AG09309 (cell line): ENCODE data around the gene MAGEB18.

Experiments
- DNase-seq: peaks from one replicate; pipeline ENCODE4 v3.0.0-alpha.2; 2010; ENCODE audit warnings: low read depth
- H3K4me3 ChIP-seq: 2 replicates; pipeline ENCODE4 v1.5.1; 2011; ENCODE audit warnings: mild to moderate bottlenecking, low read depth, low read length, moderate library complexity; ENCODE audit not compliant: control insufficient read depth
- TF ChIP-seq, protein P1 (sequence below): IDR thresholded peaks from 2 replicates; pipeline ENCODE4 v1.5.1; 2011; ENCODE audit warnings: mild to moderate bottlenecking, low read depth, low read length, inconsistent platforms; ENCODE audit not compliant: insufficient read depth, control insufficient read depth; ENCODE audit errors: missing control alignments

MAGEB18 gene

DNA sequence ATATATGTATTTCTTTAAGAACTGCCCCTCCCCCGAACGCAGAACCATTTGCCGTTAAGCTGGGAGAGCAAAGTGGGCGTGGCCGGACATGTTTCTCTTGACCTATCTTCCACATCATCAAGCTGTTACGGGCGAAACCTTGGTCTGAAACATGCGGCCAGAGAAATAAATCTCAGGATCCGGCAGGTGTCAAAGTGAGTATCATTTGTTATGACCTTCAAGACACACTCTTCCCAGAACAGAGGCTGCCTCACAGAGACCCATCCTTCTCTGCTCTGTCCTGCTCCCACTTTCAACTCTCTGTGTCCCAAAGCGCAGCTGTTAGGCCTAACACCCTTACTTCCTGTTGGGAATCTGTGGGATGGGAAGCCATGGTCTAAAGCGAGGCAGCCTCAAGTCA lies at the start of gene MAGEB18:
Gene MAGEB18, plus strand, starts transcription at position 70 of the 400 bp plus-strand sequence. CDS start 643 bp downstream, outside the sequence.
- DNase-seq, result no peak
- TF ChIP-seq, protein P1, sequence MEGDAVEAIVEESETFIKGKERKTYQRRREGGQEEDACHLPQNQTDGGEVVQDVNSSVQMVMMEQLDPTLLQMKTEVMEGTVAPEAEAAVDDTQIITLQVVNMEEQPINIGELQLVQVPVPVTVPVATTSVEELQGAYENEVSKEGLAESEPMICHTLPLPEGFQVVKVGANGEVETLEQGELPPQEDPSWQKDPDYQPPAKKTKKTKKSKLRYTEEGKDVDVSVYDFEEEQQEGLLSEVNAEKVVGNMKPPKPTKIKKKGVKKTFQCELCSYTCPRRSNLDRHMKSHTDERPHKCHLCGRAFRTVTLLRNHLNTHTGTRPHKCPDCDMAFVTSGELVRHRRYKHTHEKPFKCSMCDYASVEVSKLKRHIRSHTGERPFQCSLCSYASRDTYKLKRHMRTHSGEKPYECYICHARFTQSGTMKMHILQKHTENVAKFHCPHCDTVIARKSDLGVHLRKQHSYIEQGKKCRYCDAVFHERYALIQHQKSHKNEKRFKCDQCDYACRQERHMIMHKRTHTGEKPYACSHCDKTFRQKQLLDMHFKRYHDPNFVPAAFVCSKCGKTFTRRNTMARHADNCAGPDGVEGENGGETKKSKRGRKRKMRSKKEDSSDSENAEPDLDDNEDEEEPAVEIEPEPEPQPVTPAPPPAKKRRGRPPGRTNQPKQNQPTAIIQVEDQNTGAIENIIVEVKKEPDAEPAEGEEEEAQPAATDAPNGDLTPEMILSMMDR, result no peak
- H3K4me3 ChIP-seq, result no peak within 1 kb of the TSS

DNA sequence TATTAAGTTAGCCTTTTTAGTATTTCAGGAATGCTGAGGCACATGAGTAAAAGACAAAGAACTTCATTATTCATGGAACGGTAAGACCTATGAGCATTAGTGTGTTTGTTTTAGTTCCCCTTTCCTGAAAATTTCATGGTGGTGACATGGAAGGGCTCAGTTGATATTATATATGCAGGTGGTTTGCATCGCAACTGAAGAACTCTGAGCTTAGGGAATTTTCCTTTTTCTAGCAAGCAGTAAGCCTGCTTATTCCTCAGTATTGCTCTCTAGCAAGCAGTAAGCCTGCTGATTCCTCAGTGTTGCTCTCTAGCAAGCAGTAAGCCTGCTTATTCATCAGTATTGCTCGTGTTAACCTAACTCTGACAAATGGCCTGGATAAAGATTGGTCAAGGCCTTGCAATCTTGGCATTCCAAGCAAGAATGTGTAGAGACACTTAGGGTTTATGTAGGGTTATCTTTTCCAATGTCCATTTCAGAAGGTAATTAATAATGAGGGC lies 37.7 kb upstream of the MAGEB18 start:
- no peak for DNase-seq
- TF ChIP-seq, protein P1, result no peak
- H3K4me3 ChIP-seq, result no peak overlapping the region

DNA sequence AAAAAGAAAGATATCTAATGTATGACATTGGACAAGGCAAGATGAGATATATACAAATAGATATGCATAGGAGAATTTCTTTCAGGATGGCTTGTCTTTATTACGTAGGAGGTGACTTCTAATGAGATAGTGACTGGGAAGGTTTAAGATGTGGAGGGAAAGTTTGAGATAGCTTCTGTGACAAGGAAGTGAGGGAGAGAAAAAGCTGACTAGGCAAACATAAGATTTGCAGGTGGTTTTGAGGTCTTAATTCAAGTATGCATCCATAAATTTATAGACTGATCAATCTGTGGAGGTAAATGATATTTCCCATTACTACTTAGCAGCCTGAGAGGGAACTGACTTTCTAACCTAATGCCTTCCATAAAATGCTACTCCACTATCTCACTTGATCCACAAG lies 29.0 kb upstream of the MAGEB18 start:
- no peak for DNase-seq
- TF ChIP-seq, protein P1, result no peak
- H3K4me3 ChIP-seq, result no peak overlapping the region

DNA sequence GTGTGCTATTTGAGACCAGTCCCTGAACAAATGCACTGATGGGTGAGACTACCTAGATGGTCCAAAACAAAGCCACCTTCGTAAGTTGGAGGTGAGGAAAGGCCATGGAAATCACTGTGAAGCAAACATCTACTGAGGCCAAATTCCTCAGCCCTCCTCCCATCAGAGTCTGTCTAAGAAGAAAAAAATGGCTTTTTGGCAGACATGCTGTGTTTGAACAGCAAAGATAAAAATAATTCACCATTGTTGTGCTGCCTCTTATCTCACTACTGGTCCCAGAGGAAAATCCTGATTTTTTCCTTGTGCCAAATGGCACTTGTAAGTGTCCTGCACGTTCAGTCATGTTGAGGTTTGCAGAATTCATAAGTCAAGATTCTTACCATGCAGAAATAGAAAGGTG lies 7.9 kb downstream of the MAGEB18 start:
- DNase-seq, result no peak

DNA sequence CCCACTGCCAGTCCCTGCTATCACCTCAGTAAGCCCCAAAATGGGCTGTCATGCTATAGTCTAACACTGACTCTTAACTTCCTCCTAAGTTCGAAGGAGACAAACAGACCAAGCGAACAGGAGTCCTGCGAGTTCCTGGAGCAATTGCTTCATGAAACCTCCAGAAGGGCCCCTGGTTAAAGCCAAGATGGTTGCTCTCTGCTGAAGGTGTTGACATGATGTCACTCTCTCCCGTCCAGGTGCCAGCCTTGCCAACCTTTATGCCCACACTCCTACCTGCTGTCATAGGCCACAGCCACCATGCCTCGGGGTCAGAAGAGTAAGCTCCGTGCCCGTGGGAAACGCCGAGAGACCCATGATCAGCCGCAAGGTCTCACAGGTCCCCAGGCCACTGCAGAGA lies 22.2 kb downstream of the MAGEB18 start, which contains the start of gene MAGEB6B:
Gene MAGEB6B, plus strand, starts transcription at position 301 of the 400 bp plus-strand sequence. Its CDS starts 0 bp downstream, at position 301.
- DNase-seq, result no peak
- TF ChIP-seq, protein P1, result no peak
- no peak within 1 kb of the TSS for H3K4me3 ChIP-seq

More for the DNA sequence above, 7.9 kb downstream of the MAGEB18 start:
- TF ChIP-seq, protein P1, result no peak
- no peak overlapping the region for H3K4me3 ChIP-seq
